GM21381 (cell line): ENCODE measurements around the gene DCP1B.

Source experiments
- ATAC-seq: cut with Tn5 transposase; IDR thresholded peaks from one replicate; pipeline ENCODE4 v1.9.1; 2021; ENCODE audit warnings: mild to moderate bottlenecking, moderate library complexity; ENCODE audit not compliant: unreplicated experiment

Gene DCP1B

GRCh38 chr12:1935700-1936378 is 68.4 kb downstream of the DCP1B start:
- no peak for ATAC-seq

- no peak for ATAC-seq
These were observed 69.0 kb downstream of the DCP1B start for GRCh38 chr12:1935242-1935641.

GRCh38 chr12:1934831-1935230 is 69.4 kb downstream of the DCP1B start:
- no peak for ATAC-seq

GRCh38 chr12:1934068-1934467 is 70.2 kb downstream of the DCP1B start:
- no peak for ATAC-seq

- no peak for ATAC-seq
These were observed 70.8 kb downstream of the DCP1B start for GRCh38 chr12:1933342-1934051.

- ATAC-seq = no peak
These were observed 71.9 kb downstream of the DCP1B start for GRCh38 chr12:1932264-1932777.

GRCh38 chr12:1931642-1932041 is 72.6 kb downstream of the DCP1B start:
- ATAC-seq = no peak

- no peak for ATAC-seq
These were observed 73.3 kb downstream of the DCP1B start for GRCh38 chr12:1930803-1931597.

GRCh38 chr12:1929985-1930802 is 74.1 kb downstream of the DCP1B start:
- ATAC-seq = no peak

GRCh38 chr12:1929241-1929984 is 74.8 kb downstream of the DCP1B start:
- ATAC-seq = no peak

GRCh38 chr12:1928439-1929121 is 75.7 kb downstream of the DCP1B start:
- ATAC-seq = no peak

- ATAC-seq = no peak
These were observed 76.4 kb downstream of the DCP1B start for GRCh38 chr12:1927751-1928351.

- no peak for ATAC-seq
These were observed 77.1 kb downstream of the DCP1B start for GRCh38 chr12:1927051-1927680.

- ATAC-seq = no peak
These were observed 78.0 kb downstream of the DCP1B start for GRCh38 chr12:1926251-1926657.

- ATAC-seq = no peak
These were observed 78.6 kb downstream of the DCP1B start for GRCh38 chr12:1925684-1926006.

GRCh38 chr12:1924996-1925683 is 79.1 kb downstream of the DCP1B start:
- ATAC-seq = no peak

- no peak for ATAC-seq
These were observed 81.3 kb downstream of the DCP1B start for GRCh38 chr12:1922985-1923384.

- no peak for ATAC-seq
These were observed 82.1 kb downstream of the DCP1B start for GRCh38 chr12:1922075-1922709.
